Measurements from ENCODE around the gene MCL1.

MCL1 gene

GRCh38 chr1:150528196-150528595, 51.2 kb downstream of the MCL1 start:
- Mint-ChIP-seq H3K27ac (no peak overlapping the region), H3K4me1 (peaks cover 7% of the 10 kb centered on the region), H3K4me3 (no peak overlapping the region), H3K36me3 (no peaks in the 10 kb centered on the region), H3K9me3 (no peaks in the 10 kb centered on the region)
- DNase-seq (ENCODE audit: low spot score in 2 of 2) (no peak), ATAC-seq (no peak)

GRCh38 chr1:150525348-150525747, 54.1 kb downstream of the MCL1 start:
- DNase-seq (ENCODE audit: low spot score in 2 of 2) = no peak
- ATAC-seq = no peak
- H3K27ac Mint-ChIP-seq = no peak overlapping the region
- no peaks in the 10 kb centered on the region for H3K36me3 Mint-ChIP-seq
- no peak overlapping the region for H3K4me3 Mint-ChIP-seq
- H3K4me1 Mint-ChIP-seq = no peaks in the 10 kb centered on the region
- no peaks in the 10 kb centered on the region for H3K9me3 Mint-ChIP-seq
